GM19467 (cell line): ENCODE results near the gene ADAMTS14.

Source experiments
- ATAC-seq: cut with Tn5 transposase; IDR thresholded peaks from one replicate; pipeline ENCODE4 v1.9.1; 2021; ENCODE audit warnings: mild to moderate bottlenecking, moderate library complexity; ENCODE audit not compliant: unreplicated experiment

The ADAMTS14 gene

DNA sequence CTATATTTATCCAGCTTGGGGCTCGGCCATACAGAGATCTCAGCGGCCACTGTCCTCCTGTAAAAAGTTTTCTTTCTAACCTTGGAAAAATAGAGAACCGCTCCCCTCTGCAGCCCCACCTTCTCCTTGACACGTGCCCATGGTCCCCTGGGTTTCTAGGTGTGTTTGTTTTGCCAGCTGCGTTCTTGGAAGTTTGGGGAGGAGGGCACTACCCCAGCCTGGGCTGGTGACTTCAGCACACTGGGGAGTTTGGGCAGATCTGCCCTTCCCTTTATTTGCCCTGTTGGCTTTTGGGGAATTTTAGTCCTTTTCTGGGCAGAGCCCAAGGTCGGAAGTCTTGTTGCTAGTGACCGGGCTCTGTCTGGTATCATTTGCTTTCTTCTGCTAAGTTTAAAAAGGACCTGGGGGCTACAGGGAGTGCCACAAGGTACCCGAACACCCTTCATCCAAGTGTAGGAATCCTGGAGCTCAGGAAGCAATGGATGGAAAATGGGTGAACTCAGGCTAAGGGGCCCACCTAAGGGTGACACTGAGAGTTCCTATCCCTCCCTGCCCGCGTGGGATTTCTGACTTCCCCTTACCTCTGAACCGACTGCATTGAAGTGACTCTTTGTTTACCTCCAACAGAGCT, 1.7 kb downstream of the ADAMTS14 start:
- no peak for ATAC-seq

DNA sequence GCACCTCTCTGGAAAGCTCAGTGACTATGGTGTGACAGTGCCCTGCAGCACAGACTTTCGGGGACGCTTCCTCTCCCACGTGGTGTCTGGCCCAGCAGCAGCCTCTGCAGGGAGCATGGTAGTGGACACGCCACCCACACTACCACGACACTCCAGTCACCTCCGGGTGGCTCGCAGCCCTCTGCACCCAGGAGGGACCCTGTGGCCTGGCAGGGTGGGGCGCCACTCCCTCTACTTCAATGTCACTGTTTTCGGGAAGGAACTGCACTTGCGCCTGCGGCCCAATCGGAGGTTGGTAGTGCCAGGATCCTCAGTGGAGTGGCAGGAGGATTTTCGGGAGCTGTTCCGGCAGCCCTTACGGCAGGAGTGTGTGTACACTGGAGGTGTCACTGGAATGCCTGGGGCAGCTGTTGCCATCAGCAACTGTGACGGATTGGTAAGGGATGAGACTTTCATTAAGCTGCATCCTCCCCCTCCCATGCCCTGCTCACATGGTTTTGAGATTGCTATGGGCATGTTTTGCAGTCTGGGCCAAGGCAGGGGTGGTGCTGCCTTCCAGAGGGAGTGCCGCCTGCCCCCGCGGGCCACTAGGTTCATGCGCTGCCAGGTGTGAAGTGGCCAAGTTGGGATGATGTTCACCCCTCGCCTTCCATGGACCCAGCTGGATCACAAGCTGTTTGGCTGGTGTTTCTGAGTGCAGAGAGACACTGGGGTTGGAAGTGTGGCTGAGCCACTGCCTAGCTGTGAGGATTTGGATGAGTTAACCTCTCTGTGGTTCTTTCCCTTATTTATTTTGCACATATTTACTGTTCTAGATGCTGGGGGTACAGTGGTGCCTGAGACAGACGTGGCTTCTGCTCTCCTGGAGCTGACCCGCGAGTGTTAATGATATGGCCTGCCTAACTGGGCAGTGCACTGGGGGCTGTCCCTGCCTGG, 2.5 kb downstream of the ADAMTS14 start:
- ATAC-seq, result no peak

DNA sequence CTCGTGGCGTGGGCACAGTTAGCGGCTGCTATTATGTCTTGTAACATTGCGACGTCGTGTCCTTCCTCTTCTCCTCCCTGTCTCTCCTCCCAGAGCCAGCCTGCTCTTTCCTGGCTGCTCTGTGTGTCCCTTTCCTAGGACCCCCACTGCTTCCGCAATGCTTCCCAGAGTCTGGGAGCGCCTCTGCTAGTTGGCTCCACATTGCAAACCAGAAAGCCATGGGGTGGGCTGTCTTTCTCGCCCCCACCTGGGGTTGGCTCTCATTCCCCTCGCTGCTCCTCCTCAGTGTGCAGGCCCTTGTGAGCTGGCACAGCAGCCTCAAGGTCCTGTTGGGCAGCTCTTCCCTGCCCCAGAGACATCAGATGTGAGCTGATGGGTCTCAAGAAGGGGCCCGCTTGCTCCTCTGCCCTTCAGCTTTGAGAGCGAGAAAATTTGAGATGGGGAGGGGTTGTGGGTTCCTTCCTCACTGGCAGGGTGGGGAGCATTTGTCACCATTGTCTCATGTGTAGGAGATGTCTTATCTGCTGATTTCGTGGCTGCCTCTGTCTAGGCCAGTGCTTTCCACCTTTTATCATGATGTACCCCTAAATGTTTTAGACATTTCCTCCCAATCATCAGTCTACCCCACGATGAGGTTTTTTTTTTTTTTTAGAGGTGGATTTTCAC, 3.3 kb downstream of the ADAMTS14 start:
- no peak for ATAC-seq

DNA sequence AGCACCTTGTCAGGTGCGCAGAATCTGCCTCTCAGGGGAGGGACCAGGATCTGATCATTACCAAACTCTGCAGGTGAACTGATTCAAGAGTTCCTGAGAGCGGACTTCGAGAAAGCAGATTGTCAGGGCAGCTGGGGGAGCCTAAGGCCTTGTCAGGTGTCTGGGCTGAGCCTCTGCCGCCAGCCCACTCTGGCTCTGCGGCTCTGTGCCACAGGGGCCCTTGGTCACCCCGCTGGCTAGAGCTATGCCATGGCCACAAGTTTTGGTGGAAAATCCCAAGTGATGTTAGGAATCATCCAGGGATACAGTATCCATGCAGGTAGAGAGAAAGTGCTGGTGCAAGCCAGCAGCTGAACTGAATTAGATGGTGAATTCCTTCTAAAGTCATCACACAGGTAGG, 4.2 kb downstream of the ADAMTS14 start:
- ATAC-seq, result no peak

DNA sequence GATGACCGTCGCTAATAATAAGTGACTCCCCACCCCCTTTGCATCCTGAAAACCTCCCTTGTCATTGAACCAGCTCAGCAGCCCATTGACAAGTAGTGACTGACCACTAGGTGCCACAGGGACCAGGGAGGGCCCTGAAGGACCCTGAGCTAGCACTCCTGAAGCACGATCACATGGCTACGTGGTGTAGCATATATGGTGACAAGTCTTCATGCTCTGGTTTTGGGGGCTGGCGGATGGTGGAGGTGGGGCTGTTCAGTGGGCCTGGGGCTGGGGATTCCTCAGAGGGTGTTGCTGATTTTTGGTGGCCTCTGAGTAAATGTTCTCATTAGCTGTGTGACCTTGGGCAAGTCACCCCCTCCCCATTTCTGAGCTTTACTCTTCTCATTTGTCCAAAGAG, 4.7 kb downstream of the ADAMTS14 start:
- ATAC-seq, result no peak

DNA sequence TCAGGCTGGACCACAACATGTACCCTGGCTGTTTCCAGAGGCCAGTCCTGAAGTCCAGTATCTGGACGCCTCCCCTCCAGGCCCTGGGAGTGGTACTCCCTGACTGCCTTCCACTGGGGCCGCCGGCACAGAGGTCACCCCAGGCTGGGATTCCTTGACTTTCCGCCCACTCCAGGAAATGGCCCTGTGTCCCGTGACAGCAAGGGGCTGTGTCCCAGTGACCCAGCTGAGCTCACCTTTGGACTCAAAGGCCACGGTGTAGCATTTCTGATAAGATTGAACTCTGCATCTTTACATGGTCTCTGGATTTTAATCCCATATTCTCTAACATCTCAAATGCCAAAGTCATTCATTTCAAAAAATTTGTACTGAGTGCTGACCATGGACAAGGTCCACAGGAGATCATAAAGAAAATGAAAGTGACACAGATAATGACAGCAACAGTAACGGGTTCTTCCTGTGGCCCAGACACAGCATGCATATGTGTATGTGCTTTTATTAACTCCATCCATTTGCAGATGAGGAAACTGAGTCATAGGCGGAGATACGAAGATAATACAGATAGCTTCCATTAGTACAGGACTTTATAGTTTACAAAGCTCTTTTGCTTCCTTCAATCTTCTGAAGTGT, 5.4 kb downstream of the ADAMTS14 start:
- no peak for ATAC-seq

DNA sequence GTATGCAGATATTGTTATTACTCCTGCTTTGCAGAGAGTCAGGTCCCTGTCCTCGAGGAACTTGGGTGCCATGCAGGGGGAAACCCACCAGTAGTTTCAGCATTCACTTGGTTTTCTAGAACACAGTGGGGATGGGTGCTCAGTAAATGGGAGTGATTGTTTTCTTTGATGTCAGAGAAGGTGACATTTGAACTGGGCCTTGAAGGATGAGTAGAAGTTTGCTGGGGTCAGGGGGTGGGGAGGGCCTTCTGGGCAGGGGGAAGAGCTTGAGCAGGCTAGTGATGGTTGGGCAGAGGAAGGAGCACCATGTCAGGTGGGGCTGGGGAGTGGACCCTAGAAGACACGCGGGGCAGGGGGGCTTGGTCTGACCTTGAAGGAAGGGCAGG, 5.9 kb downstream of the ADAMTS14 start:
- ATAC-seq, result no peak

DNA sequence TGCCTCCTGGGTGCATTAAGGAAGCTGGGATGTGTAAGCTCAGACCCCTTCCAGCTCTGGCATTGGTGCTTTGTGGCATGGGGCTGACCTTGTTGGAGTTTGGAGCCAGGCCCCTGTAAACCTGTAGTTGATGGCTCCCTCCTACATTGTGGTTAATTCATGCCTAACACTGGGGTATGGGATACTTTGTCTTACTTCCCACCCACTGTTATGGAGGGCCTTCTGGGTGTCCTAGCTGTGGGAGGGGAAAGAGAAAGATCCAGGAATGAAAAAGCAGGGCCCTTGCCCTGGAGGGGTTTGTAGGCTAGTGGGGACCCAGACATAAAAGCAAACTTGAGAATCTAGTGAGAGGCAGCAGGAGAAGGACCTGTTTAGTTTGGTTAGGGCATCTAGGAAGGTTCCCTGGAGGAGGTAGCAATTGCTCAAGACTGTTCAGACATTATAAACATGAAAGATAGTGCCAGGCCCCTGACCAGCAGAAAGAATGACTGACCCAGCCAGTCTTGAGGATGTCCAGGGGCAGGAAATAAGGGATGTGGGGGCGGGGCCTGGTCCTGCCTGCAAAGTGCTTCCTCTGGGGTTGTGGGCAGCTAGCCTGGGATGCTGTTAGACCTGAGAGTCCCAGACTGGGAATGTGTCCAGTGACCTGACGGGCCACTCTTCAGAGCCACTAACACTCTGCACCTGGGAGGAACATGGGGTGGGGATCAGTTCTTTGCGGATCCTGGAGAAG, 6.6 kb downstream of the ADAMTS14 start:
- no peak for ATAC-seq

DNA sequence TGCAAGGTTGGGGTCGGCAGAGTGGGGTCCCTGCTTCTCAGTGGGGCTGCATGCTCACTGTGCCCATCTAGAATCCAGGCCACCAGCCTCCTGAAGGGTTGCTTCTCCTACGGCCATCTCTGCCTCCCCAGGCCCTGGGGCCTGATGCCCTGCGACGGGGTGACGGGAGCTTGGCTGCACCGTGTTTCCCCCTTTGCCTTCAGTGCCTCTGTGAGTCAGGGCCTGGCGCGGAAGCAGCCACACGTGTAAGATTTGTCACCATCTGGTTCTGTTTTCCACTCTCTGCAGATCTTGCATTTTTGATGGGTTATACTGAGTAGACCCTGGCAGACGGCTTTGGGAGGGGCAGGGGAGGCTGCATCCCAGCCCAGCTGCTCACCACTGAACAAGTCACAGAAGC, 7.2 kb downstream of the ADAMTS14 start:
- no peak for ATAC-seq

DNA sequence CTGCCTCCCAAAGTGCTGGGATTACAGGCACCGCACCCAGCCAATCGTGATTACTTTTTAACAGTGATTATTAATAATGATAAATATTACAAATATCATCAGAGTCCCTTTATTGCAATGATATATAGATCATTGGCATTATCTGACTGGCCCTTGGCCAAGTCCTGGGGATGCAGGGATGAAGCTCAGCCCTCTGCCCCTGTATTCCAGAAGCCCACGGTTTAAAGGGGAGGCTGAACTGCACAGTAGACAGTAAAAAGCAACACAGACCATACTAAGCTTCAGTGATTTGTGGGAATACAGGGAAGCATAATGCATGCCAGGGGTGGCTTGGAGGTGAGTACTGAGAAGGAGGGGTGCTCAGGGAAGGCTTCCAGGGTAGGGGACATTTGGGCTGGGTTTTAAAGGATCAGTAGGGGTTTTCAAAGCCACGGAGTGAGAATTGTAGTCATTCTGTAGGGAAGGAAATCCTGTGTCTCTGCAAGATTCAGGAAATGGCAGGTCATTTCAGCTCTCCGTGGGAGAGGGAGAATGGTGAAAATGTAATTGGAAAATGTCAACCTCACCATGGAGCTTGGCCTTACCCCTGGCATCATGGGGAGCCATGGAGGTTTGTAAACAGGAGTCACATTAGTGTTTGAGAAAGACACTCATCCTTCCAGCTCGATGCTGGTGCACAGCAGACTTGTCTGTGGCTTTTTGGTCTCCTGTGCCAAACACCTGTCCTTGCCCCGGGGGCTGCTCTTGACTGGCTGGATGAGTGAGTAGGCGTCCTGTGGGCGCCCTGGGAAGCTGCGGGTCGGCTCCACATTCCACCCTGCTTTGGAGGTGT, 8.8 kb downstream of the ADAMTS14 start:
- ATAC-seq, result no peak

DNA sequence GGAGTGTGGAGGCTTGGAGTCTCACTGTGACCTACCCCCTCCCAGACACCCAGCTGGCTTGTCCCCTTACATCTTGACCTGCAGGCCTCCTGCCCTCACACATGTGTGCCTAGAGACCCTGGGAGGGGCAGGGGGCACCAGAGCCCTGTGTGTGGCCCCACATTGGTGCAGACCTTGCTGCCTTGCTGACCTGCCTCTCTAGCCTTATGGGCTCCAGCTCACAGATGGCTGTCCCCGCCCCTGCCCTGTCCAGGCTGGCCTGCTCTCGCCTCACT, 9.4 kb downstream of the ADAMTS14 start:
- no peak for ATAC-seq

DNA sequence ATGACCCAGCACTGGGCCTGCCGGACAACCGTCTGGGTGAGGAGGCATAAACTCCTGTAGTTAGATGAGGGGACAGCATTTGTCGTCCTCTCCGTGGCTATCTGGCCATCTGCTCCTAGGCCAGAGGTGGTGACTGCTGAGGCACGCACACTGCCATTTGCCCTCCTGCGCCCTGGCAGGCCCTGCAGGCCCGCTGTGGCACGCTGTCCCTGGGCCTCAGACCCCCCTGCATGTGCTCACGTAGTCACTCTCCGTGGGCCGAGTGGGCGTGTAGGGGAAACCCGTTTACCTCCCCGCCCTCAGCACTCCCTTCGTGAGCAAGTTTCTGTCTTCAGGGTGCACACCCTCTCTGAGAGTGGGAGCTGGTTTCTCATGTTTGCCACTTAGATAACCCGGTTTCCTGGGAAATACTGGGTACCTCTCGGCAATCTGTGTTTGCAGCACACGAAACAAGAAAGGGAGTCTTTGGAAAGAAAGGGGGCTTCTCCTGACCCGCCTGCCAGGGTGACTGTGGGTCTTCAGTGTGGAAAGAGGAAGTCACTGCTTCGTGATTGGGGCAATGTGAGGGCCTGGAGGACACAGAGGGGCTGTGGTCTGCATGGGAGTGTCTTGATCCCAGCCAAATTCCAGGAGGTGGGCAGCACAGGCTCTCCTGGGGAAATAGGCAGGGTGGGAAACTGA, 10.8 kb downstream of the ADAMTS14 start:
- ATAC-seq, result no peak

DNA sequence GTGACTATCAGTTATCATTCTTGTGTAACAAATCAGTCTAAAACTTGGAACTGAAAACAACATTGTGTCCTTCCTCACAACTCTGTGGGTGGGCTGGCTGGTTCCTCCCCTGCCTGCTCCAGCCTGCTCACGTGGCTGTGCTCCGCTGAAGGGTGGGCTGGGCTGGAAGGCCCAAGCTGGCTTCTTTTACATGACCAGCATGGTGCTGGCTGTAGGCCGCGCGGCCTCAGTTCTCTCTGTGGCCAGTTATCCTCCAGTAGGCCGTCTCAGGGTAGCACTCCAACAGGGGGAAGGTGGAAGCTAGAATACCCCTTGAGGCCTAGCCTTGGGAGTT, 11.3 kb downstream of the ADAMTS14 start:
- ATAC-seq, result no peak

DNA sequence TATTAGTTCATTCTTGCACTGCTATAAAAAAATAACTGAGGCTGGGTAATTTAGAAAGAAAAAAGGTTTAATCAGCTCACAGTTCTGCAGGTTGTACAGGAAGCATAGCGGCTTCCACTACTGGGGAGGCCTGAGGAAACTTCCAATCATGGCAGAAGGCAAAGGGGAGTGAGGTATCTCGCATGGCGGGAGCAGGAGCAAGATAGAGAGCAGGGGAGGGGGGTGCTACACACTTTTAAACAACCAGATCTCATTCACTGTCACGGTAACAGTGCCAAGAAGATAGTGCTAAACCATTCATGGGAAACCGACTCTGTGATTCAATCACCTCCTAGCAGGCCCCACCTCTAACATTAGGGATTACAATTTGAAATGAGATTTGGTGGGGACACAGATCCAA, 11.6 kb downstream of the ADAMTS14 start:
- ATAC-seq, result no peak

DNA sequence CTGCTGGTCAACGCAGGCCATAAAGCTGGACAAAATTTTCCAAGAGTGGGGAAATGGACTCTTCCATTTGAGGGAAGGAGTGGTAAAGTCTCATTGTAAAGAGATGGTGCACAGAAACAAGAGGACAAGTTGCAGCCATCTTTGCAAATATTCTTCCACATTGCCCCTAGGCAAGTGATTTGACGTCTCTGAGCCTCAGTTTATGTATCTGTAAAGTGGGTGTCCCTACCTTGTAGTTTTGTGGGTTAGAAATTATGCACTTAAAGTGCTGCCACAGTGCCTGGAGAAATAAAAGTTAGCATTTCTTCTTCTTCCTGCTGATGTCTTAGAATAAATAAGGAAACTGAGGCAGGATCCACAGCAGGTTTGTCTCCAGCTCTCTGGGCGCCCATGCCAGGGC, 12.1 kb downstream of the ADAMTS14 start:
- ATAC-seq, result no peak

DNA sequence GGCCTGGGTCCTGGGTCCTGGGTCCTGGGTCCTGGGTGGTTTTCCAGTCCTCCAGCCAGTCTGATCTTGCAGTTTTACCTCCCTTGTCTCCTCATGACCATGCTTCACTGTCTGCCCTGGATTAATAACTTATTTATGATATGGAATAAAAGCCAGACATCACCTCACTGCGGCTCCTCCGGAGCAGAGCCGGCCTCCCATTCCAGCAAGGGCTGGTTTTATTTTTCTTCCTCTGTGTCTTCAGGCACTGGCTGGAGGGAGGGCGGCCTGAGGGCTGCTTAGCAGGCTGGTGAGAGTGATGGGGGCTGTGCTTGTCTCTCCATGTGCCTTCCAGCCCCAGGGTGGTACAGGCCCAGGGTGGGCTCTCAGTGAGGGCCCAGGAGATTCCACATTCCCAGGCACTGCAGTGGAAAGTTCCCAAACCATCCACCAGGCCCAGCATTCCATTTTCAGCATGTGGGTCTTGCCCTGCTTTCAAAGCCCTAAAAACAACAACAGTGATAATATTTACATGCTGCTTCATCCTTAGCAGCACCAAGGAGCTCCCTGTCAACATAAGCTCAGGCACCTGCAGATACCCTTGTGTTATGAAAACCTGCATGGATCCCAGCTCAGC, 12.6 kb downstream of the ADAMTS14 start:
- no peak for ATAC-seq

DNA sequence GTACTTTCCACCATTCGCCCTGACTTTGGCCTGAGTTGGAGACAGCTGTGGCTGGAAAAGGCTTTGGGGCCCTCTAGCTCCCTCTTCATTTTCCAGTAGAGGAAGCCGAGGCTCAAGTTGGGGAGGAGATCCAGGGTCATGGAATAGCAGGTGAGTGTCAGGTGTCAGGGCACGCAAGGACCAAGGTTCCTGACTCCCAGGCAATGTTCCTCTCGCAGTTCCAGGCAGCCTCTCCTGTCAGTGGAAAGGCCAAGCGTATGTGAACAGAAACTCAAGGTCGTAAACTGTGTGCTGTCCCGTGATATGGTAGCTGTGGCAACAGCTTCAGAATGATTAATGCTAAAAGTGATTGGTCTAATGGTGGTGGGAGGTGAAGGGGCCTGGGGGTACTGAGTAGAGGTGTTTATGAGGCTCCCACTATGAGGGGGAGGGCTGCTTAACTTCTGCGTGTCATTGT, 13.2 kb downstream of the ADAMTS14 start:
- no peak for ATAC-seq

DNA sequence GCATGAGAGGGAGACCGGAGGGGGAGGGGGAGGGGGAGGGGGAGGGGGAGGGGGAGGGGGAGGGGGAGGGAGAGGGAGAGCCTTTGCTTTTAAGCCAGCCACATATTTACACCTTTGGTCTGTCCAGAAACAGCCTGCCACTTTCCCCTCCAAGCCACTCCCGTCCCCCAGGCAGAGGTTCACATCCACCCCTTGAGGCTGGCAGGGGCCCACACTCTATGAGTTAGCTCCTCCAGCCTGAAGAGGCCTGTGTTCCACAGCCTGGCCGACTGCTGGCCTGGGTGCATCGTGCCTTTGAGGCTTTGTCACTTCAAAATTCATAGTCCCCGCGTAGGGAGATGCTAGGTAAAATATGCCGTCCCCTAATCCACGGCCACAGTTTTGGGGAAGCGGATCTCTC, 16.5 kb downstream of the ADAMTS14 start:
- ATAC-seq, result no peak

DNA sequence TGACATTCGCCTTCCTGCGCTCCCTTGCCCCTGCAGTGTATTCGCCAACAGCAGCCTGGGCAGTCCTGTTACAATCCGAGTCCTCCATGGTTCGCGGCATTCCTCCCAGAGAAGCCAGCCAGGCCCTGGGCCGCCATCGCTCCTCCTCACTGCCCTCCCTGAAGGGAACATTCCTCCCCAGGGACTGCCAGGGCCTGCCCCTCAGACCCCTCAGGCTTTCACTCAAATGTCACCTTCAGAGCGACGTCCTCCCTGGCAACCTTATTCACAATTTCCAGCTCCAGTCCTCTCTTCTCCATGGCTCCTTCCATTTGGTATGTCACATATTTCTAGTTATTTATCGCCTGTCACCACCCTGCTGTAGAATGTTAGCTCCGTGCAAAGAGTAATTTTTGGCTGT, 17.4 kb downstream of the ADAMTS14 start:
- ATAC-seq, result no peak
